Ramos (cell line): ENCODE results near the gene POGLUT2.
"Not testable (repeated sequence)": the region's sequence is repeated elsewhere in the genome, so short reads cannot be mapped to it uniquely, and the experiment has no call there.

Source experiments
- in situ Hi-C: fragments of 300-500 bp; cut with MboI; formaldehyde crosslinking; loops from one replicate; pipeline ENCODE4 v1.14.3; 2022; ENCODE audit warnings: low sequenced_read_pairs; ENCODE audit not compliant: unreplicated experiment

The POGLUT2 gene

DNA sequence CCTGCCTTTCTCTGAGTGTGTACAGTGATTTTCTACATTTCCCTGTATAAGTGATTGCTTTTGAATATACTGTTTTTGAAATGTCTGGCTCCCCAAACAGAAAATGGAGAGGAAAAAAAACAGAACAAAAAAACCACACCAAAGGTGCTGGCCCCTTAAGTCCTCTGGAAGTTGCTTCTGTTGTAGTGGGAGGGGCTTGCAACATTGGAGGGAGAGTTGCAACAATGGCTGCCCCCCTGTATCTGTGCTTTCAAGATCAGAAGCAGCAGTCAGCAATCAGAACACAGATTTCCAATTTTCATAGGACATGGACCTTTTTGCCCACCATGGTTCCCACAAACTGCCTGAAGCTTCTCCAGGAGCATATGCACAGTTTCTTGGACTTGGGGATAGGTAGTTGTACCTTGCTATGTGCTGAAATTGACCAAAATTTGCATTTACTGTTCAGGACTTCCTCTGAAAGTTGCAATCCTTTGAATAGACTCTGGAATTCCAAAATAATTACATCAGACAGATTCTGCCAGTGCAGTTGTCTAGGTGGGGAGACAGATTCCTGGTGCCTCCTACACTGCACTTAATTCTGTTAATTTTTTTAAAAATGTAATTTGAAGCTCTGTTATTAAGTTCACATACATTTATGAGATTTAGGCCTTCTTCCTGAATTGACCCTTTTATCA, 14.0 kb upstream of the POGLUT2 start:
- in situ Hi-C loops, result no loop called here

DNA sequence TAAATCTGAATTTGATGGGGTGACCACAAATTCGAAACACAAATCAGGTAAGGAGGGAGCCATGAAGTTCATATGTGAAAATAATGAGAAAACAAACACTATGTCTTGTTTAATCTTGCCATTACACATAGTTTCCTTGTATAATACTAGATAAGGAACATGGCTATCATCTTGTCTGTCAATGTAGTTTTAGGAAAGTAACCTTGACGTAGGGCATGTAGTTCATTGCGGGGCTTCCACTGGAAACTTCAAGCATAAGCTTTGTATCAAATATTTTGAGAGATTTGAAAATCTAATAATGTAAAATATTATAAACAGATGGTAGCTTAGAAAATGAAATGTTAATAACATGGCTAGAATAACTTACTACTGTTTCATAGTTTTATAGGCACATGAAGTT, 8.9 kb upstream of the POGLUT2 start:
- in situ Hi-C loops, result no loop called here

- in situ Hi-C loops, result no loop called here
Measured at GRCh38 chr13:102805680-102806079, 6.9 kb upstream of the POGLUT2 start.

- in situ Hi-C loops, result no loop called here
Measured at GRCh38 chr13:102800145-102801041, 1.6 kb upstream of the POGLUT2 start.

GRCh38 chr13:102799426-102800144, 809 bp upstream of the POGLUT2 start:
- in situ Hi-C loops, result no loop called here

- in situ Hi-C loops, result no loop called here
Measured at GRCh38 chr13:102793611-102794355, 5.0 kb downstream of the POGLUT2 start.

DNA sequence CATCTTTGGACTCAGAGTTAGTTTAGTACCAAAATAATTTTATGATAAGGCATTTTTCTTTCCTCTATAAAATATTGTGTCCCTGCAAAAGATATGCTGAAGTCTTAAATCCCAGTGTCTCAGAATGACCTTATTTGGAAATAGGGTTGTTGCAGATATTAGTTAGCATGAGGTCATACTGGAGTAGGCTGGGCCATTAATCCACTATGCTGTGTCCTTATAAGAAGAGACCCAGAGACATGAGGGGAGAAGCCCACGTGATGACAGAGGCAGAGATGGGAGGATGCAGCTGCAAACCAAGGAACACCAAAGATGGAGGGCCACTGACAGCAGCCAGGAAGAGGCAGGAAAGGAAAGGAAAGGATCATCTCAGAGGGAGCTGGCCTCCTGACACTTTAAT, 6.4 kb downstream of the POGLUT2 start:
- in situ Hi-C loops, result no loop called here

DNA sequence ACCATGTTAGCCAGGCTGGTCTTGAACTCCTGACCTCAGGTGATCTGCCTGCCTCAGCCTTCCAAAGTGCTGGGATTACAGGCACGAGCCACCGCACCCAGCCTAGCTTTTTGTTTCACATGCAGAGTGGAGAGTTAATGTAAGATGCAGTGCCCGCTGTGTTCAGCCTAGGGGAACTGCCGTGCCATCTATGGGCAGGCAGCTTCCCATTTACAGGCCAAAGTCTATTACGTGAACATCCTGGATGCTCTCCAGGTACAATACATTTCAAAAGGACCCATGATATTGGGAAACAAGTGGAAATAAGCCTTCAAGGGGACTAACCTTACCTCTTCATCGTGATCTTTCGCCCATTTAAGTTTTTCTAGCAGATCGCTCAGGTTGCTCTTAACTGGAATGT, 10.1 kb downstream of the POGLUT2 start:
- in situ Hi-C loops, result no loop called here

DNA sequence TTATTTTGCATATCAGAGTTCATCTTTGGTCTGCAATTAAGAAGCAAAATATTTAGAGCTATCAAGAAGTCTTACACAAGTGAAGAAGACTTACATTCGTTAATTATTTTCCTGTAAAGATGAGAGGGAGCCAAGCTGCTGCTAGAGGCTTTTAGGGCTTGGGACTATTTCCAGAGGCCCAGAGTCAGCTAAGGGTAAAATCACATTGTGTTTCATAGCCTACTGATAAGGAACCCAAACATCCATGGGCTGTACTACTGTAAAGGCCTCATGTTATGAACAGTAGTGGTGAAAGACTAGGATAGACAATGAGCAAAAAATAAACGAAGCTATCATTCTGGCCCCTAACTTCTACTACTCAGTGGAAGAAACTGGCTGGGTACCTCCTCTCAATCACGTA, 14.3 kb downstream of the POGLUT2 start:
- in situ Hi-C loops, result no loop called here

DNA sequence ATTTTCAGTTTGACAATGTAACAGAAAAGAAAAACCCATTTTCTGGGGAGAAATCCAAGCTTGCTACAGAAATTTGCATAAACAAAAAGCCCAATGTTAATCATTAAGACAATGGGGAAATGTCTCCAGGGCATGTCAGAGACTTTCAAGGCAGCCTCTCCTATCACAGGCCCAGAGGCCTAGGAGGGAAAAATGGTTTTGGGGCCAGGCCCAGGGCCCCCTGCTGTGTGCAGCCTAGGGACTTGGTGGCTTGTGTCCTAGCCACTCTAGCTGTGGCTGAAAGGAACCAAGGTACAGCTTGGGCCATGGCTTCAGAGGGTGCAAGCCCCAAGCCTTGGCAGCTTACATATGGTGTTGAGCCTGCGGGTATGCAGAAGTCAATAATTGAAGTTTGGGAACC, 17.2 kb downstream of the POGLUT2 start:
- in situ Hi-C loops, result no loop called here

DNA sequence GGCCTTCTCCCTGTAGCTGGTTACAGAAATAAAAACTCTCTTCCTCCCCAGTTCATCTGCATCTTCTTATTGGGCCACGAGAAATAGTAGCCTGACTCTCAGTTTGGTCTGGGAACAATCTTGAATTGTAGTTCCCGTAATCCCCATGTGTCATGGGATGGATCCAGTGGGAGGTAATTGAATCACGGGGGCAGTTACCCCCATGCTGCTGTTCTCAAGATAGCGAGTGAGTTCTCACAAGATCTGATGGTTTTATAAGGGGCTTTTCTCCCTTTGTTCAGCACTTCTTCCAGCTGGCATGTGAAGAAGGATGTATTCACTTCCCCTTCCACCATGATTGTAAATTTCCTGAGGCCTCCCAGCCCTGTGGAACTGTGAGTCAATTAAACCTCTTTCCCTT, 18.1 kb downstream of the POGLUT2 start:
- in situ Hi-C loops, result not testable (repeated sequence)

DNA sequence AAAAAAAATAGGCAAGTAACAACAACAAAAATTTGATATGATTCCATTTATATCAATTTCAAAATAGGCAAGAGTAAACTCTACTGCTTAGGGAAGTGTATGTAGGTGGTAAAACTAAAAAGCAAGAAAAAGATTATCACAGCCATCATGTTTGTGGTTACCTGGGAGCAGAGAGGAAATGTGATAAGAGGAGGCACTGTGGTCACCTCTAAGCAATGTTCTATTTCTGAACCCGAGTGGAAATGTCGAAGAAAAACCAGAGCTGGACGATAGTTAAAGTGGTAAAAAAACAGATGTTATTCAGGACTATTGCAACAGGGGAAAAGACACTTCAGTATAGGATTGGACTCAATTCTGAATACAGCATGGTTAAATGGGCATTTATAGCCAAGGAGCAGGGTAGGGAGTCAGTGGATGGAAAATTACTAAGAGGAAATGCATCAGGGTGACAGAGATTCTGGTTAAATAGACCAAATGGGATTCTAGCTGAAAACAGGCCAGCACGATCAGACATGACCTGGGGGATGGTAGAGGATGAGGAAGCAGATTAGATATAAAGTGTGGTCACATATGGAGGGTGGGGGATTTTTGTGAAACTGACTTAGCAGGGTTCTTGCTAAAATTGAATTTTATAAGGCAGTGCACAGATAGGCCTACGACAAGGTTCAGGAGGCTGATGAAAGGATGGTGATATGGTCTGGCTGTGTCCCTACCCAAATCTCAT, 19.2 kb downstream of the POGLUT2 start:
- in situ Hi-C loops, result no loop called here

DNA sequence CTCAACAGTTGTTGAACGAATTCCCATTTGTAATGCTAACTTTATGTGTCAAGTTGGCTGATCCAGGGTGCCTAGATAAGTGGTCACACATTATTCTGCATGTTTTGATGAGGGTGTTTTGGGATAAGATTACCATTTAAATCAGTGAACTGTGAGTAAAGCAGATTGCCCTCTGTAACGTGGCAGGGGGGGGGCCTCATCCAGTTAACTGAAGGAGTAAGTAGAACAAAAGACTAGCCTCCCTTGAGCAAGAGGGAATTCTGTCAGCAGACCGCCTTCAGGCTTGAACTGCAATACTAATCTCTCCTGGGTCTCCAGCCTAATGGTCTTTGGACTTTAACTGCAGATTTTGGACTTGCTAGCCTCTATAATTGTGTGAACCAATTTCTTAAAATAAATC, 21.0 kb downstream of the POGLUT2 start:
- in situ Hi-C loops, result no loop called here

GRCh38 chr13:102776271-102776670, 22.5 kb downstream of the POGLUT2 start:
- in situ Hi-C loops, result no loop called here

DNA sequence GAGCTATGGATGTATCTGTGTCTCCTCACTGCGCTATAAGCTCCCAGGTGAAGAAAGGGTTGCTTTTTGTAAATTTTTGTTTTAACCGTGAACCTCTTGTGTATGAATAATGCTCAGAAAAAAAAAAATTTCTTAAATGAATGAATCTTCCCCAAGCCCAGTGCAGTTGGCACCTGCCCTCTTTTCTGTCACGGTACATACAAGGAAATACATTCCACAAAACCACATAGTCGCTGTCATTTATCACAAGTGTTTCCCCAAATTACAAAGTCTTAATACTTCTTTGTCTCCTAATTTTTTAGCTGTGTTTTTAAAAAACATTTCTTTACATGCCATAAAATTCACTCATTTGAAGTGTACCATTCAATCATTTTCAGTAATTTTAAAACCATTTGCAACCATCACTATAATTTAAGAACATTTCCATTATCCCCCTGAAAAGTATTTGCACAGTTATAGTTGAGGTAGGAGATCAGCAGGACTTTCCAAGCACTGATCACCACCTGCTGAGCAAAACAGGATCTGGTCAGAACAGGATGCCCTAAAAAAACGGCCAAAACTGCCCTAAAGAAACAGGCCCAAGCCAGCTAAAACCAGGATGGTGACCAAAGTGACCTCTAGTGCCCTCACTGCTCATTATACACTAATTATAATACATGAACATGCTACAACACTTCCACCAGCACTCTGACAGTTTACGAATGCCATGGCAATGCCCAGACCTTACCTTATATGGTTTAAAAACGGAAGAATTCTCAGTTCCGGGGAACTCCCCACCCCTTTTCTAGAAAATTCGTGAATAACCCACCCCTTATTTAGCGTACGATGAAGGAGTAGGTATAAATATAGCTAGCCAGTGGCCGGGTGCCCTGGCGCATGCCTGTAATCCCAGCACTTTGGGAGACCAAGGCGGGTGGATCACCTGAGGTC, 23.9 kb downstream of the POGLUT2 start:
- in situ Hi-C loops, result no loop called here

DNA sequence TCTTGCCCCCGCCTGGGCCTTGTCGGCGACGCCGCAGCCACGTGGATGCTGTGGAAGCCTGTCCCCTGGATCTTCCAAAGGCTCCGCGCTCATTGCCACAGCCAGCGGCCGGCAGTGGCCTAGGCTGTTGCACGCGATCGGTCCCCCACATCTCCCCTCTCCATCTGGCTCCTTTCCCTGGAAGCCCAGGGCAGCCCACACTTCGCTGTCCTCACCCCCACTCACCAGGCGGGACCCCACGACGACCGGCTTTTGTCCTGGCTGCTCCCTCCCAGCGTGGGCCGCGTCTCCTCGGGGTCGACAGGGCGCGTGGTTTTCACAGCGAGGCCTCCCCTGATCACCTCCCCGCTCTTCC, 24.6 kb downstream of the POGLUT2 start:
- in situ Hi-C loops, result no loop called here

DNA sequence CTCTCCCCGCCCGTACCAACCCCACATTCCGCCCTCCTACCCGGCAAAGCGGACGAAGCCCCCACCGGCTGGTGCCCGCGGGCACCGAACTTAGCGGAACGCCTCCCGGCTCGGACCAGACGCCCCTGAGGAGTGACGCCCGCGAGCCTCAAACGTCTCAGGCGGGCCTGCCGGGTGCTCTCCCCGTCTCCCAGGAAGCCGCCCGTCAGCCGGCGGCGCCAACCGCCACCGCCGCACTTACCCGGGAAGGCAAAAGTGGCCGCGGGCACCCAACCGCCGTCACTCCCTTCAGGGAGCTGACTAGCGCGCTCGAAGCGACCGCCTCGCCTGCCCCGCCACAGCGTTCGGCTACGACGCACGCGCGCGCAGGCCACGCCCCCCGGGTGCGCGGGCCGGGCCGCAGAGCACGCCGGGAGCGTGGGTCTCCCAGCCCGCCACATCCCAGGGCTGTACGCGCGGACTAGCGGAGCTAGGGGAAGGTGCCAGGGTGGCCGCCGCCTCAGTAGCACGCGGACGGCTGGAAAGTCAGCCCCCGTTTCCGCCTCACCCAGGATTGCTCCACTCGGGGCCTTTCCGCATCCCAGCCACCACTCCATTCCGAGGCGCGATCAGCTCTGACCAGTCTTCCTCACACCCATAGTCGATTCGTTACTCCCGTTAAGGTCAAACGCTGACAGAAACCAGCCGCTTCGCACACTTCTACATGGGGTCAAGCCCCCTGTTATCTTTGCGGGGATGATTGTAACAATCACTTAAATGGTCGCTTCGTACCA, 25.1 kb downstream of the POGLUT2 start, which contains the start of gene TEX30:
Gene TEX30, minus strand, starts transcription at position 346 of the 773 bp plus-strand sequence. CDS start 3,760 bp downstream, outside the sequence.
- in situ Hi-C loops, result no loop called here

GRCh38 chr13:102772042-102772425, 26.7 kb downstream of the POGLUT2 start:
- in situ Hi-C loops, result no loop called here
